DMS 273 (cell line): Measurements from ENCODE around the gene NEK11.

Experiments used
- DNase-seq: peaks from one replicate; lab custom pipeline; 2025; ENCODE audit not compliant: unreplicated experiment; lab: John Stamatoyannopoulos, UW

The NEK11 gene

GRCh38 chr3:131393868-131394267 lies 367.2 kb downstream of the NEK11 start:
- no peak for DNase-seq

- no peak for DNase-seq
These were observed 367.7 kb downstream of the NEK11 start for GRCh38 chr3:131394400-131394799.

DNA sequence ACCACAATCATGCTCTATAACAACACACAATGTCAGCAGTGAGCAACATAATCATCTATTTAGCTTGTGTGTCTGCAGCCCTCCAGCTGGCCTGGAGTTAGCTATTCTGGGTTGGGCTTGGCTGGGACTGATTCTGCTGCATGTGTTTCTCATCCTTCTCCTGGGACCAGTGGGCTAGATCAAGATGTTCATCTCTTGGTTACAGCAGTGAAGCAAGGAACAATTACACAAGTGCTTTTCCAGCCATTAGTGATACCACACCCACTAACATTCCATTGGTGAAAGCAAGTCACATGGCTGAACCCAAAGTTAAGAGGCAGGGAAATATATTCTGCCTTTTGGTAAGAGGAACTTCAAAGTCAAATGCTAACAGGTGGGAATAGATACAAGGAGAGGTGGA lies 369.5 kb downstream of the NEK11 start:
- peak; percentile 26 for DNase-seq

DNA sequence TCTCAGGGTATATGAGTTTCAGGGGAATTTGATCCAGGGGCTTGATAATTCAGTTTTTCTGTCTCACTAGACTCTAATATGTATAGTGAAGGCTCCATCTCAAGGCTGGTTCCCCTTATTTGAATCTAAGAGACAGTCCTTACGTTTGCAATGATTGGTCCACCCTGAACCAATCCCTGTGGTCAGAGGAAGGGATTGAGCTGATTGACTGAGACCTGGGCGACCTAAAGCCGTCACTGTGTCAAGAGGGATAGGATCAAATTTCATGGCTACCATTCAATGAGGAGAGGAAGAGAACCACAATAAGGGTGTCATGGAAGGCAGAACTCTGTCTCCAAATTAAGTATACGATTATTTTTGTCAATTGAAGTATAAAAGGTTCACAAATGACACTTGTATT lies 371.2 kb downstream of the NEK11 start:
- DNase-seq: no peak
